Measurements from ENCODE around the gene MOGAT3. TPM values are rescaled to one million over a fixed set of nuclear protein-coding genes. Genes with fewer than 3 reads are reported as not detected.
A peak's percentile ranks its signal among the peaks of the same experiment; 100 is the strongest.

MOGAT3 gene
- total RNA-seq, 1 experiment from 2014 or later, result 0.81 TPM

DNA sequence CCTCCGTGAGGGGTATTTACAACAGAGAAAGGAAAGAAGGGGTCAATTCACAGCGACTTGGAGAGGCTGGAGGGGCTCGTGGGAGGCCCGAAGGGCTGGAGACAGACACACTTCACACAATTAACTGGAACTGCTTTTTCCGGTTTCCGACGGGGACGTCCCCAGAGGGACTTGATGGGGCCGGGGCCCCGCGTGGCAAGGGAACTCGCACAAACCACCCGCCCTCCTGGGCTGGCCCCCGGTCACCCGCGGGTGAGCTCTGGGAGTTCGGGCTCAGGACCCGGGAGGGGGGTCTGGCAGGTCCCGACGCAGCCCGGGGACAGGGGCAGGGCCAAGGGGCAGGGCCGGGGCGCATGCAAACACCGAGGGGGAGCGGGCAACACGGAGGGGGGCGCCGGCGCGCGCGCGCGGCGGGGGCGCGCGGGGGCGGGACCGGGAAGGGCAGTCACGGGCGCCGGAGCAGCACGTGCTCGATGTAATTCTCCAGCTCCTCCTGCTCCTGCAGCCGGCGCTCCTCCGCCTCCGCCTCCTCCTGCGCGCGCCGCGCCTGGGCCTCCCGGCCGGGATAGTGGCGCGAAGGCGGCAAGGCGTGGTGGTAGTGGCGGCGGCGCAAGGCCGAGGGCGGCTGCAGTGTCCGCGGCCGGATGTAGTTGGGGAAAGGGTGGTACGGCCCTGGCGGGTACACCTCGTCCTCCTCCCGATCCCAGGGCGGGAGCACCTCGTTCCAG lies 38.1 kb downstream of the MOGAT3 start:
- Mint-ChIP-seq H3K4me1 (peaks cover 57% of the 10 kb centered on the region), H3K27me3 (ENCODE audit: low read depth) (peaks cover 41% of the 10 kb centered on the region), H3K36me3 (peaks cover 5% of the 10 kb centered on the region; the same call in 1 of the 2 replicates), H3K4me3 (peak overlapping the region; percentile 71), H3K27ac (peak overlapping the region; percentile 76; the same call in 1 of the 2 replicates), H3K9me3 (no peaks in the 10 kb centered on the region)
- DNase-seq (ENCODE audit: low spot score) (peak; percentile 74), ATAC-seq (peak; percentile 7)
- ChIA-PET CTCF (interaction anchor here (0.6 to 9.0 kb wide), 6 partner anchors 9 to 268 kb away, joined by 3 to 103 read pairs (median 6); no protein-coding TSS in a partner anchor), POLR2A (interaction anchor here (0.7 kb wide), 1 partner anchor 984 kb away, joined by 3 read pairs; no protein-coding TSS in a partner anchor)
- TF ChIP-seq, protein P1, sequence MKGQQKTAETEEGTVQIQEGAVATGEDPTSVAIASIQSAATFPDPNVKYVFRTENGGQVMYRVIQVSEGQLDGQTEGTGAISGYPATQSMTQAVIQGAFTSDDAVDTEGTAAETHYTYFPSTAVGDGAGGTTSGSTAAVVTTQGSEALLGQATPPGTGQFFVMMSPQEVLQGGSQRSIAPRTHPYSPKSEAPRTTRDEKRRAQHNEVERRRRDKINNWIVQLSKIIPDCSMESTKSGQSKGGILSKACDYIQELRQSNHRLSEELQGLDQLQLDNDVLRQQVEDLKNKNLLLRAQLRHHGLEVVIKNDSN (CRISPR knock-in tag; IDR thresholded peaks at IDR 0.05), result peak; percentile 66; the same call in 1 of the 2 replicates
- peak; percentile 67; the same call in 1 of the 2 replicates for TF ChIP-seq ESRRA (CRISPR knock-in tag; IDR thresholded peaks at IDR 0.05; ENCODE audit: borderline replicate concordance)
- no peak for TF ChIP-seq GRHL2 (CRISPR knock-in tag; IDR thresholded peaks at IDR 0.05; ENCODE audit: insufficient replicate concordance, severe bottlenecking)
- no peak for TF ChIP-seq OVOL2 (CRISPR knock-in tag; IDR thresholded peaks at IDR 0.05; ENCODE audit: borderline replicate concordance)
- TF ChIP-seq CREM (CRISPR knock-in tag; IDR thresholded peaks at IDR 0.05), result no peak; the same call in 1 of the 2 replicates
- TF ChIP-seq SP1 (CRISPR knock-in tag; conservative IDR thresholded peaks at IDR 0.05), result 0 out of 2 replicates have a peak, but pooled peaks have one; percentile 48
- TF ChIP-seq ZNF232 (CRISPR knock-in tag; IDR thresholded peaks at IDR 0.05), result no peak
- TF ChIP-seq MYBL2 (CRISPR knock-in tag; IDR thresholded peaks at IDR 0.05), result peak; percentile 54; the same call in 1 of the 2 replicates
- no peak; the same call in 1 of the 2 replicates for TF ChIP-seq ETV6 (CRISPR knock-in tag; IDR thresholded peaks at IDR 0.05)
- no peak for TF ChIP-seq ZNF416 (CRISPR knock-in tag; IDR thresholded peaks at IDR 0.05)
- TF ChIP-seq TEAD4 (CRISPR knock-in tag; IDR thresholded peaks at IDR 0.05), result 0 out of 2 replicates have a peak, but pooled peaks have one; percentile 27
- TF ChIP-seq IRF2 (CRISPR knock-in tag; IDR thresholded peaks at IDR 0.05; ENCODE audit: borderline replicate concordance, low read depth), result no peak
- no peak for TF ChIP-seq MXD4 (CRISPR knock-in tag; IDR thresholded peaks at IDR 0.05; ENCODE audit: borderline replicate concordance)
- TF ChIP-seq SMAD3 (CRISPR knock-in tag; IDR thresholded peaks at IDR 0.05; ENCODE audit: borderline replicate concordance), result no peak
- no peak for TF ChIP-seq JAZF1 (CRISPR knock-in tag; IDR thresholded peaks at IDR 0.05)
- TF ChIP-seq, protein P2, sequence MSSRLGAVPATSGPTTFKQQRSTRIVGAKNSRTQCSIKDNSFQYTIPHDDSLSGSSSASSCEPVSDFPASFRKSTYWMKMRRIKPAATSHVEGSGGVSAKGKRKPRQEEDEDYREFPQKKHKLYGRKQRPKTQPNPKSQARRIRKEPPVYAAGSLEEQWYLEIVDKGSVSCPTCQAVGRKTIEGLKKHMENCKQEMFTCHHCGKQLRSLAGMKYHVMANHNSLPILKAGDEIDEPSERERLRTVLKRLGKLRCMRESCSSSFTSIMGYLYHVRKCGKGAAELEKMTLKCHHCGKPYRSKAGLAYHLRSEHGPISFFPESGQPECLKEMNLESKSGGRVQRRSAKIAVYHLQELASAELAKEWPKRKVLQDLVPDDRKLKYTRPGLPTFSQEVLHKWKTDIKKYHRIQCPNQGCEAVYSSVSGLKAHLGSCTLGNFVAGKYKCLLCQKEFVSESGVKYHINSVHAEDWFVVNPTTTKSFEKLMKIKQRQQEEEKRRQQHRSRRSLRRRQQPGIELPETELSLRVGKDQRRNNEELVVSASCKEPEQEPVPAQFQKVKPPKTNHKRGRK (CRISPR knock-in tag; IDR thresholded peaks at IDR 0.05; ENCODE audit: borderline replicate concordance), result no peak
- no peak for TF ChIP-seq KAT7 (CRISPR knock-in tag; IDR thresholded peaks at IDR 0.05; ENCODE audit: borderline replicate concordance)
- no peak for TF ChIP-seq CREB1 (CRISPR knock-in tag; IDR thresholded peaks at IDR 0.05)
- TF ChIP-seq, protein P3, sequence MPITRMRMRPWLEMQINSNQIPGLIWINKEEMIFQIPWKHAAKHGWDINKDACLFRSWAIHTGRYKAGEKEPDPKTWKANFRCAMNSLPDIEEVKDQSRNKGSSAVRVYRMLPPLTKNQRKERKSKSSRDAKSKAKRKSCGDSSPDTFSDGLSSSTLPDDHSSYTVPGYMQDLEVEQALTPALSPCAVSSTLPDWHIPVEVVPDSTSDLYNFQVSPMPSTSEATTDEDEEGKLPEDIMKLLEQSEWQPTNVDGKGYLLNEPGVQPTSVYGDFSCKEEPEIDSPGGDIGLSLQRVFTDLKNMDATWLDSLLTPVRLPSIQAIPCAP (CRISPR knock-in tag; IDR thresholded peaks at IDR 0.05), result no peak
- no peak for TF ChIP-seq ELF4 (CRISPR knock-in tag; IDR thresholded peaks at IDR 0.05; ENCODE audit: low read depth)
- TF ChIP-seq, protein P4, sequence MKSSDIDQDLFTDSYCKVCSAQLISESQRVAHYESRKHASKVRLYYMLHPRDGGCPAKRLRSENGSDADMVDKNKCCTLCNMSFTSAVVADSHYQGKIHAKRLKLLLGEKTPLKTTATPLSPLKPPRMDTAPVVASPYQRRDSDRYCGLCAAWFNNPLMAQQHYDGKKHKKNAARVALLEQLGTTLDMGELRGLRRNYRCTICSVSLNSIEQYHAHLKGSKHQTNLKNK (CRISPR knock-in tag; IDR thresholded peaks at IDR 0.05), result no peak
- TF ChIP-seq, protein P5, sequence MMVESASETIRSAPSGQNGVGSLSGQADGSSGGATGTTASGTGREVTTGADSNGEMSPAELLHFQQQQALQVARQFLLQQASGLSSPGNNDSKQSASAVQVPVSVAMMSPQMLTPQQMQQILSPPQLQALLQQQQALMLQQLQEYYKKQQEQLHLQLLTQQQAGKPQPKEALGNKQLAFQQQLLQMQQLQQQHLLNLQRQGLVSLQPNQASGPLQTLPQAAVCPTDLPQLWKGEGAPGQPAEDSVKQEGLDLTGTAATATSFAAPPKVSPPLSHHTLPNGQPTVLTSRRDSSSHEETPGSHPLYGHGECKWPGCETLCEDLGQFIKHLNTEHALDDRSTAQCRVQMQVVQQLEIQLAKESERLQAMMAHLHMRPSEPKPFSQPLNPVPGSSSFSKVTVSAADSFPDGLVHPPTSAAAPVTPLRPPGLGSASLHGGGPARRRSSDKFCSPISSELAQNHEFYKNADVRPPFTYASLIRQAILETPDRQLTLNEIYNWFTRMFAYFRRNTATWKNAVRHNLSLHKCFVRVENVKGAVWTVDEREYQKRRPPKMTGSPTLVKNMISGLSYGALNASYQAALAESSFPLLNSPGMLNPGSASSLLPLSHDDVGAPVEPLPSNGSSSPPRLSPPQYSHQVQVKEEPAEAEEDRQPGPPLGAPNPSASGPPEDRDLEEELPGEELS (CRISPR knock-in tag; IDR thresholded peaks at IDR 0.05), result no peak; the same call in 1 of the 2 replicates
- TF ChIP-seq TCF7 (CRISPR knock-in tag; IDR thresholded peaks at IDR 0.05; ENCODE audit: low read depth), result no peak; the same call in 1 of the 2 replicates
- TF ChIP-seq, protein P6, sequence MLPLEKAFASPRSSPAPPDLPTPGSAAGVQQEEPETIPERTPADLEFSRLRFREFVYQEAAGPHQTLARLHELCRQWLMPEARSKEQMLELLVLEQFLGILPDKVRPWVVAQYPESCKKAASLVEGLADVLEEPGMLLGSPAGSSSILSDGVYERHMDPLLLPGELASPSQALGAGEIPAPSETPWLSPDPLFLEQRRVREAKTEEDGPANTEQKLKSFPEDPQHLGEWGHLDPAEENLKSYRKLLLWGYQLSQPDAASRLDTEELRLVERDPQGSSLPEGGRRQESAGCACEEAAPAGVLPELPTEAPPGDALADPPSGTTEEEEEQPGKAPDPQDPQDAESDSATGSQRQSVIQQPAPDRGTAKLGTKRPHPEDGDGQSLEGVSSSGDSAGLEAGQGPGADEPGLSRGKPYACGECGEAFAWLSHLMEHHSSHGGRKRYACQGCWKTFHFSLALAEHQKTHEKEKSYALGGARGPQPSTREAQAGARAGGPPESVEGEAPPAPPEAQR (CRISPR knock-in tag; IDR thresholded peaks at IDR 0.05), result no peak
- no peak for TF ChIP-seq ZNF671 (CRISPR knock-in tag; IDR thresholded peaks at IDR 0.05)
- peak; percentile 53; the same call in 1 of the 2 replicates for TF ChIP-seq NFE2L1 (CRISPR knock-in tag; IDR thresholded peaks at IDR 0.05)
- no peak for TF ChIP-seq NR2C2 (CRISPR knock-in tag; IDR thresholded peaks at IDR 0.05)
- TF ChIP-seq, protein P7, sequence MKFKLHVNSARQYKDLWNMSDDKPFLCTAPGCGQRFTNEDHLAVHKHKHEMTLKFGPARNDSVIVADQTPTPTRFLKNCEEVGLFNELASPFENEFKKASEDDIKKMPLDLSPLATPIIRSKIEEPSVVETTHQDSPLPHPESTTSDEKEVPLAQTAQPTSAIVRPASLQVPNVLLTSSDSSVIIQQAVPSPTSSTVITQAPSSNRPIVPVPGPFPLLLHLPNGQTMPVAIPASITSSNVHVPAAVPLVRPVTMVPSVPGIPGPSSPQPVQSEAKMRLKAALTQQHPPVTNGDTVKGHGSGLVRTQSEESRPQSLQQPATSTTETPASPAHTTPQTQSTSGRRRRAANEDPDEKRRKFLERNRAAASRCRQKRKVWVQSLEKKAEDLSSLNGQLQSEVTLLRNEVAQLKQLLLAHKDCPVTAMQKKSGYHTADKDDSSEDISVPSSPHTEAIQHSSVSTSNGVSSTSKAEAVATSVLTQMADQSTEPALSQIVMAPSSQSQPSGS (CRISPR knock-in tag; IDR thresholded peaks at IDR 0.05; ENCODE audit: borderline replicate concordance, low read depth), result no peak
- TF ChIP-seq NFATC4 (CRISPR knock-in tag; IDR thresholded peaks at IDR 0.05), result no peak
- no peak for TF ChIP-seq CBFB (CRISPR knock-in tag; IDR thresholded peaks at IDR 0.05; ENCODE audit: low read depth)
